ENCODE data around the gene LRGUK. TPM values are rescaled to one million over a fixed set of nuclear protein-coding genes. Genes with fewer than 3 reads are reported as not detected.

The LRGUK gene
- total RNA-seq, 1 experiment from 2014 or later = 1.5 TPM

GRCh38 chr7:134197345-134197744, 70.2 kb downstream of the LRGUK start:
- H3K79me2 ChIP-seq (ENCODE audit: insufficient read depth, low read length) = no peaks in the 10 kb centered on the region
- no peaks in the 10 kb centered on the region for H3K23me2 ChIP-seq (ENCODE audit: insufficient read length, low read depth, low read length, poor library complexity, severe bottlenecking)
- no peak overlapping the region for H3K4me2 ChIP-seq (ENCODE audit: insufficient read depth, insufficient read length, low read length)
- peaks cover 16% of the 10 kb centered on the region in 2 experiments for H3K4me1 Mint-ChIP-seq
- DNase-seq = no peak
- H4K91ac ChIP-seq (ENCODE audit: insufficient read length, low read depth, low read length) = no peak overlapping the region
- no peaks in the 10 kb centered on the region for H3K9me3 ChIP-seq (ENCODE audit: control insufficient read depth, low read depth, low read length)
- H3K27ac Mint-ChIP-seq = no peak overlapping the region
- no peaks in the 10 kb centered on the region for H3K27me3 Mint-ChIP-seq (ENCODE audit: low read depth)
- H3K4me3 Mint-ChIP-seq = no peak overlapping the region
- H4K20me1 ChIP-seq (ENCODE audit: control insufficient read depth, insufficient read depth, insufficient read length) = no peaks in the 10 kb centered on the region
- H2BK20ac ChIP-seq (ENCODE audit: low read depth, low read length, poor library complexity, severe bottlenecking) = no peak overlapping the region
- H3T11ph ChIP-seq (ENCODE audit: low read length) = no peak overlapping the region
- H4K5ac ChIP-seq (ENCODE audit: insufficient read length, low read depth, low read length) = no peak overlapping the region
- no peak overlapping the region for H3K27ac ChIP-seq (ENCODE audit: insufficient read length, low read depth, low read length)
- no peak overlapping the region for H2BK5ac ChIP-seq (ENCODE audit: insufficient read length, low read length)
- TF ChIP-seq, protein P1, sequence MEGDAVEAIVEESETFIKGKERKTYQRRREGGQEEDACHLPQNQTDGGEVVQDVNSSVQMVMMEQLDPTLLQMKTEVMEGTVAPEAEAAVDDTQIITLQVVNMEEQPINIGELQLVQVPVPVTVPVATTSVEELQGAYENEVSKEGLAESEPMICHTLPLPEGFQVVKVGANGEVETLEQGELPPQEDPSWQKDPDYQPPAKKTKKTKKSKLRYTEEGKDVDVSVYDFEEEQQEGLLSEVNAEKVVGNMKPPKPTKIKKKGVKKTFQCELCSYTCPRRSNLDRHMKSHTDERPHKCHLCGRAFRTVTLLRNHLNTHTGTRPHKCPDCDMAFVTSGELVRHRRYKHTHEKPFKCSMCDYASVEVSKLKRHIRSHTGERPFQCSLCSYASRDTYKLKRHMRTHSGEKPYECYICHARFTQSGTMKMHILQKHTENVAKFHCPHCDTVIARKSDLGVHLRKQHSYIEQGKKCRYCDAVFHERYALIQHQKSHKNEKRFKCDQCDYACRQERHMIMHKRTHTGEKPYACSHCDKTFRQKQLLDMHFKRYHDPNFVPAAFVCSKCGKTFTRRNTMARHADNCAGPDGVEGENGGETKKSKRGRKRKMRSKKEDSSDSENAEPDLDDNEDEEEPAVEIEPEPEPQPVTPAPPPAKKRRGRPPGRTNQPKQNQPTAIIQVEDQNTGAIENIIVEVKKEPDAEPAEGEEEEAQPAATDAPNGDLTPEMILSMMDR (conservative IDR thresholded peaks at IDR 0.05) = no peak
- H3K36me3 Mint-ChIP-seq (ENCODE audit: insufficient read depth in 1 of 3, low read depth in 3 of 3) = no peaks in the 10 kb centered on the region; a peak in 1 of 7 replicates
- no CpG with 5 or more reads among the region's 2 CpGs for WGBS (ENCODE audit: extremely low coverage, insufficient read length, low lambda C conversion rate)
- no peaks in the 10 kb centered on the region for H3K79me1 ChIP-seq (ENCODE audit: insufficient read depth, low read depth, low read length, poor library complexity, severe bottlenecking)
- H3K4ac ChIP-seq (ENCODE audit: low read depth, low read length) = no peak overlapping the region
- H4K8ac ChIP-seq (replicated peaks; ENCODE audit: insufficient read length, low read depth, low read length) = no peak overlapping the region
- H2BK120ac ChIP-seq (ENCODE audit: low read depth, low read length, poor library complexity, severe bottlenecking) = no peak overlapping the region
- no peak overlapping the region for H2AK5ac ChIP-seq (ENCODE audit: insufficient read length, low read length)
- no peak overlapping the region for H3K56ac ChIP-seq (ENCODE audit: insufficient read length, low read depth, low read length)
- H2BK15ac ChIP-seq (ENCODE audit: low read depth, low read length) = no peak overlapping the region
- H2AFZ ChIP-seq (ENCODE audit: low read length) = no peak overlapping the region
- H3K9me3 Mint-ChIP-seq = peaks cover 0 to 3% of the 10 kb centered on the region in 2 experiments; a peak in 1 of 5 replicates
- H3K9ac ChIP-seq (ENCODE audit: extremely low read depth, insufficient read length, low read length) = no peak overlapping the region
- no peak overlapping the region for H3K14ac ChIP-seq (ENCODE audit: insufficient read depth, low read length)
- H3K4me1 ChIP-seq (ENCODE audit: insufficient read depth, low read length) = no peaks in the 10 kb centered on the region; the same call in 1 of the 2 replicates
- H2BK12ac ChIP-seq (ENCODE audit: insufficient read length, low read depth, low read length) = no peak overlapping the region
- no peak overlapping the region for H3K23ac ChIP-seq (ENCODE audit: insufficient read length, low read depth, low read length)
- no peaks in the 10 kb centered on the region for H3K27me3 ChIP-seq (ENCODE audit: insufficient read depth, low read length)
- H3K18ac ChIP-seq (ENCODE audit: insufficient read length, low read depth, low read length) = no peak overlapping the region
